ENCODE results near the gene CD9. TPM values are rescaled to one million over a fixed set of nuclear protein-coding genes. Genes with fewer than 3 reads are reported as not detected.

Gene CD9
- polyA plus RNA-seq, 3 donors: 7.6 to 323 (median 7.7) TPM

- no peaks in the 10 kb centered on the region for H3K36me3 ChIP-seq (replicated peaks in 1 of 2; ENCODE audit: control insufficient read depth in 1 of 2, insufficient read depth in 2 of 2, low read length in 2 of 2)
- H3K36me3 Mint-ChIP-seq: peaks cover 0 to 2% of the 10 kb centered on the region in 2 donors
- no peak overlapping the region for H3K9ac ChIP-seq (ENCODE audit: insufficient read depth, low read length, poor library complexity, severe bottlenecking)
- H3K4me1 ChIP-seq (ENCODE audit: control insufficient read depth in 1 of 2, insufficient read depth in 2 of 2, low read length in 2 of 2): no peaks in the 10 kb centered on the region
- intact Hi-C loops (cut with micrococcal nuclease): no loop called here
- H3K27ac ChIP-seq (ENCODE audit: low read depth in 1 of 2, low read length in 2 of 2): no peak overlapping the region
- peaks cover 6% of the 10 kb centered on the region for H3K4me1 Mint-ChIP-seq
- H3K4me3 Mint-ChIP-seq: no peak overlapping the region
- H2AFZ ChIP-seq (ENCODE audit: insufficient read depth, low read depth, low read length, poor library complexity, severe bottlenecking): no peak overlapping the region
- WGBS (ENCODE audit: insufficient coverage): no CpG with 5 or more reads among the region's 1 CpG
- H3K9me3 ChIP-seq (replicated peaks in 1 of 2; ENCODE audit: control insufficient read depth in 1 of 2, insufficient read depth in 1 of 2, low read length in 2 of 2): no peaks in the 10 kb centered on the region
- H3K27ac Mint-ChIP-seq: peak overlapping the region in 1 of 7 donors; percentile 58
- no peak overlapping the region for H3K4me2 ChIP-seq (replicated peaks; ENCODE audit: extremely low read depth, low read length, poor library complexity, severe bottlenecking)
- no peaks in the 10 kb centered on the region for H4K20me1 ChIP-seq (ENCODE audit: insufficient read depth, low read length)
- peaks cover 3 to 9% (median 5%) of the 10 kb centered on the region in 3 donors for H3K27me3 Mint-ChIP-seq (ENCODE audit: low read depth in 3 of 3)
- TF ChIP-seq CTCF (IDR thresholded peaks at IDR 0.05): no peak
- no peaks in the 10 kb centered on the region for H3K79me2 ChIP-seq (ENCODE audit: insufficient read depth, low read length)
- DNase-seq: no peak
- no peaks in the 10 kb centered on the region for H3K27me3 ChIP-seq (ENCODE audit: control insufficient read depth in 2 of 2, insufficient read depth in 2 of 2, low read length in 2 of 2)
- H3K4me3 ChIP-seq (replicated peaks in 1 of 3; ENCODE audit: low read depth in 2 of 3, low read length in 3 of 3): no peak overlapping the region
- H3K9me3 Mint-ChIP-seq: no peaks in the 10 kb centered on the region
Measured at GRCh38 chr12:6237830-6238229, 37.6 kb downstream of the CD9 start.

GRCh38 chr12:6238875-6239274 is 38.7 kb downstream of the CD9 start:
- no peak for DNase-seq
- Histone ChIP-seq H3K4me2 (replicated peaks; ENCODE audit: extremely low read depth, low read length, poor library complexity, severe bottlenecking) (no peak overlapping the region), H4K20me1 (ENCODE audit: insufficient read depth, low read length) (no peaks in the 10 kb centered on the region), H3K4me1 (ENCODE audit: control insufficient read depth in 1 of 2, insufficient read depth in 2 of 2, low read length in 2 of 2) (no peaks in the 10 kb centered on the region), H3K9ac (ENCODE audit: insufficient read depth, low read length, poor library complexity, severe bottlenecking) (no peak overlapping the region), H3K27me3 (ENCODE audit: control insufficient read depth in 2 of 2, insufficient read depth in 2 of 2, low read length in 2 of 2) (no peaks in the 10 kb centered on the region), H3K36me3 (replicated peaks in 1 of 2; ENCODE audit: control insufficient read depth in 1 of 2, insufficient read depth in 2 of 2, low read length in 2 of 2) (no peaks in the 10 kb centered on the region), H3K79me2 (ENCODE audit: insufficient read depth, low read length) (no peaks in the 10 kb centered on the region), H3K27ac (ENCODE audit: low read depth in 1 of 2, low read length in 2 of 2) (no peak overlapping the region), H2AFZ (ENCODE audit: insufficient read depth, low read depth, low read length, poor library complexity, severe bottlenecking) (no peak overlapping the region), H3K9me3 (replicated peaks in 1 of 2; ENCODE audit: control insufficient read depth in 1 of 2, insufficient read depth in 1 of 2, low read length in 2 of 2) (no peaks in the 10 kb centered on the region), H3K4me3 (replicated peaks in 1 of 3; ENCODE audit: low read depth in 2 of 3, low read length in 3 of 3) (no peak overlapping the region)
- H3K4me3 Mint-ChIP-seq: no peak overlapping the region
- no peaks in the 10 kb centered on the region for H3K9me3 Mint-ChIP-seq
- peaks cover 0 to 2% of the 10 kb centered on the region in 2 donors for H3K36me3 Mint-ChIP-seq
- 92% methylated on average over 2 of the region's 3 CpGs for WGBS (ENCODE audit: insufficient coverage)
- no peak for TF ChIP-seq CTCF (IDR thresholded peaks at IDR 0.05)
- H3K4me1 Mint-ChIP-seq: peaks cover 4% of the 10 kb centered on the region
- H3K27ac Mint-ChIP-seq: no peak overlapping the region
- intact Hi-C loops (cut with micrococcal nuclease): no loop called here
- peaks cover 3 to 8% (median 3%) of the 10 kb centered on the region in 3 donors for H3K27me3 Mint-ChIP-seq (ENCODE audit: low read depth in 3 of 3)

Measured in CD14-positive monocyte (primary cell).